H1 (cell line): ENCODE results near the gene ANGPTL2. TPM values are rescaled to one million over a fixed set of nuclear protein-coding genes. Genes with fewer than 3 reads are reported as not detected.
A peak's percentile ranks its signal among the peaks of the same experiment; 100 is the strongest.

Experiments
- CTCF ChIA-PET: fragments of 300-600 bp; sonication (Branson Sonifier 250); formaldehyde crosslinking; loops from one replicate; lab custom pipeline; 2021; ENCODE audit not compliant: partially characterized antibody; lab: Charles Lee
- POLR2A ChIA-PET: fragments of 300-600 bp; sonication (Branson Sonifier 250); formaldehyde crosslinking; loops from one replicate; lab custom pipeline; 2021; ENCODE audit warnings: inconsistent platforms; ENCODE audit not compliant: partially characterized antibody; lab: Charles Lee
- DNase-seq, 2 experiments: peaks; one replicate each; pipeline versions ENCODE4 v3.0.0 to v3.0.0-alpha.2; 2010 to 2022; ENCODE audit warnings: low spot score in 2 of 2, low read depth in 1 of 2, mixed read lengths in 1 of 2
- FAIRE-seq: peaks from 2 replicates; lab custom pipeline; 2011; peaks lifted over from hg19 to GRCh38; lab: Jason Lieb, UNC
- H2AFZ ChIP-seq: 2 replicates; pipeline ENCODE4 v1.8.1; 2012; ENCODE audit warnings: low read length, inconsistent platforms
- H2AK5ac ChIP-seq: 2 replicates; pipeline ENCODE4 v1.6.1; 2013; ENCODE audit warnings: low read depth, low read length
- H2BK120ac ChIP-seq: replicated peaks from 2 replicates; pipeline ENCODE3; 2013; ENCODE audit warnings: low read depth, low read length, inconsistent platforms
- H2BK12ac ChIP-seq: 2 replicates; pipeline ENCODE4 v1.6.1; 2013; ENCODE audit warnings: low read depth, low read length
- H2BK15ac ChIP-seq: 2 replicates; pipeline ENCODE4 v1.6.1; 2013; ENCODE audit warnings: low read length
- H2BK20ac ChIP-seq: 2 replicates; pipeline ENCODE4 v1.6.1; 2013; ENCODE audit warnings: low read length
- H2BK5ac ChIP-seq: 2 replicates; pipeline ENCODE4 v1.6.1; 2013; ENCODE audit warnings: low read depth, low read length
- H3K14ac ChIP-seq: 2 replicates; pipeline ENCODE4 v1.6.1; 2013; ENCODE audit warnings: inconsistent platforms; ENCODE audit not compliant: insufficient read length
- H3K18ac ChIP-seq: 2 replicates; pipeline ENCODE4 v1.6.1; 2013; ENCODE audit warnings: low read length; ENCODE audit errors: extremely low read depth
- H3K23ac ChIP-seq: 2 replicates; pipeline ENCODE4 v1.6.1; 2013; ENCODE audit warnings: inconsistent platforms; ENCODE audit not compliant: insufficient read length
- H3K23me2 ChIP-seq: 2 replicates; pipeline ENCODE4 v1.6.1; 2013; ENCODE audit warnings: low read depth, low read length
- H3K27ac ChIP-seq: 2 replicates; pipeline ENCODE4 v1.6.1; 2011; ENCODE audit warnings: low read depth, low read length, inconsistent platforms
- H3K27me3 ChIP-seq, 4 experiments: replicated peaks in 1 of 4; 1 replicate in 1 of 4; 2 replicates in 3 of 4; pipeline versions ENCODE4 v1.6.1 to v1.8.1; 2011 to 2013; ENCODE audit warnings: low read length in 3 of 4, mild to moderate bottlenecking in 3 of 4, inconsistent platforms in 2 of 4, mixed read lengths in 2 of 4, moderate library complexity in 1 of 4; ENCODE audit not compliant: control insufficient read depth in 3 of 4, insufficient read depth in 3 of 4; ENCODE audit errors: extremely low read depth in 1 of 4
- H3K36me3 ChIP-seq, 4 experiments: 2 replicates each; pipeline versions ENCODE4 v1.6.1 to v1.8.1; 2011 to 2013; ENCODE audit warnings: mild to moderate bottlenecking in 4 of 4, low read length in 3 of 4, moderate library complexity in 2 of 4, control low read depth in 1 of 4, inconsistent platforms in 1 of 4; ENCODE audit not compliant: insufficient read depth in 4 of 4, control insufficient read depth in 2 of 4
- H3K4ac ChIP-seq: replicated peaks from 2 replicates; pipeline ENCODE3; 2013; ENCODE audit warnings: low read length, low read depth, mixed read lengths, inconsistent platforms; ENCODE audit not compliant: insufficient read length
- H3K4me1 ChIP-seq, 4 experiments: replicated peaks in 1 of 4; 1 replicate in 1 of 4; 2 replicates in 3 of 4; pipeline versions ENCODE4 v1.6.1 to v1.8.1; 2011 to 2013; ENCODE audit warnings: low read length in 3 of 4, inconsistent platforms in 2 of 4, mixed read lengths in 1 of 4; ENCODE audit not compliant: insufficient read depth in 4 of 4, control insufficient read depth in 3 of 4
- H3K4me2 ChIP-seq, 2 experiments: 2 replicates each; pipeline versions ENCODE4 v1.6.1 to v1.8.1; 2011 to 2013; ENCODE audit warnings: low read depth in 2 of 2, low read length in 2 of 2, control low read depth in 1 of 2, inconsistent platforms in 1 of 2, mild to moderate bottlenecking in 1 of 2; ENCODE audit not compliant: insufficient read depth in 1 of 2
- H3K4me3 ChIP-seq, 4 experiments: fragments of 200-600, 300-600 bp in 1 of 4; sonication (generic), shearing (Covaris generic), sonication (Bioruptor Twin) in 1 of 4; 2 replicates each; pipeline versions ENCODE4 v1.5.1 to v1.8.1; 2011 to 2016; ENCODE audit warnings: low read length in 4 of 4, low read depth in 3 of 4, control low read depth in 2 of 4, inconsistent platforms in 2 of 4, mild to moderate bottlenecking in 2 of 4, mixed read lengths in 1 of 4, moderate library complexity in 1 of 4; ENCODE audit not compliant: insufficient read depth in 2 of 4; ENCODE audit errors: extremely low read depth in 1 of 4
- H3K56ac ChIP-seq: replicated peaks from 2 replicates; pipeline ENCODE3; 2013; ENCODE audit warnings: low read depth, mild to moderate bottlenecking, mixed read lengths, low read length, inconsistent platforms; ENCODE audit not compliant: insufficient read length
- H3K79me1 ChIP-seq: 2 replicates; pipeline ENCODE4 v1.6.1; 2013; ENCODE audit warnings: low read depth, low read length, control low read depth
- H3K79me2 ChIP-seq, 2 experiments: 2 replicates each; pipeline versions ENCODE4 v1.6.1 to v1.8.1; 2012 to 2013; ENCODE audit warnings: low read length in 2 of 2, mild to moderate bottlenecking in 2 of 2, inconsistent platforms in 1 of 2; ENCODE audit not compliant: insufficient read depth in 2 of 2, control insufficient read depth in 1 of 2
- H3K9ac ChIP-seq, 4 experiments: replicated peaks in 1 of 4; 1 replicate in 1 of 4; 2 replicates in 3 of 4; pipeline versions ENCODE4 v1.6.1 to v1.8.1; 2011 to 2013; ENCODE audit warnings: low read depth in 3 of 4, low read length in 3 of 4, control low read depth in 2 of 4, mild to moderate bottlenecking in 2 of 4, moderate library complexity in 2 of 4, inconsistent platforms in 1 of 4; ENCODE audit errors: extremely low read depth in 1 of 4
- H3K9me3 ChIP-seq, 2 experiments: 2 replicates each; pipeline versions ENCODE4 v1.6.1 to v1.8.1; 2012 to 2013; ENCODE audit warnings: mild to moderate bottlenecking in 2 of 2, moderate library complexity in 2 of 2, control low read depth in 1 of 2, inconsistent platforms in 1 of 2, low read depth in 1 of 2, low read length in 1 of 2, mixed read lengths in 1 of 2; ENCODE audit not compliant: insufficient read depth in 2 of 2
- H4K20me1 ChIP-seq, 2 experiments: replicated peaks in 1 of 2; 2 replicates each; pipeline versions ENCODE3 to v1.8.1; 2011 to 2013; ENCODE audit warnings: inconsistent platforms in 2 of 2, low read length in 2 of 2, mild to moderate bottlenecking in 1 of 2; ENCODE audit not compliant: insufficient read depth in 2 of 2, control insufficient read depth in 1 of 2
- H4K5ac ChIP-seq: 2 replicates; pipeline ENCODE4 v1.6.1; 2013; ENCODE audit warnings: low read length, low read depth, mixed read lengths, inconsistent platforms; ENCODE audit not compliant: insufficient read length
- H4K8ac ChIP-seq: 2 replicates; pipeline ENCODE4 v1.8.0; 2013; ENCODE audit warnings: mild to moderate bottlenecking, moderate library complexity, low read length, inconsistent platforms; ENCODE audit not compliant: insufficient read depth; ENCODE audit errors: extremely low read depth
- H4K91ac ChIP-seq: replicated peaks from 2 replicates; pipeline ENCODE3; 2013; ENCODE audit warnings: low read length, mixed read lengths, inconsistent platforms; ENCODE audit not compliant: insufficient read length
- GABPA ChIP-seq: IDR thresholded peaks from 2 replicates; pipeline ENCODE4 v1.6.1; 2011; ENCODE audit warnings: mild to moderate bottlenecking, low read length, moderate library complexity, borderline replicate concordance; ENCODE audit not compliant: insufficient read depth
- WGBS, 2 experiments: shearing (Covaris generic) in 1 of 2; methylation state at CpG; one replicate each; pipeline versions ENCODE4 v1.1.6 to v1.1.7; 2013 to 2015; ENCODE audit warnings: low lambda C conversion rate in 2 of 2, mixed read lengths in 2 of 2, inconsistent platforms in 1 of 2, low coverage in 1 of 2, missing lambda C conversion rate in 1 of 2; ENCODE audit not compliant: insufficient replicate concordance in 2 of 2, insufficient coverage in 1 of 2, insufficient read length in 1 of 2; ENCODE audit errors: extremely low coverage in 1 of 2, missing lambda C conversion rate in 1 of 2; 5-methylcytosine and 5-hydroxymethylcytosine counted together
- polyA plus RNA-seq, 7 experiments: library from polyadenylated mRNA; depleted of rRNA in 3 of 7; stranded (reverse) in 5 of 7; unstranded in 2 of 7; fragments of >200 nt in 5 of 7; fragments of 200-250 nt in 2 of 7; gene quantifications; 1 replicate in 5 of 7; 2 replicates in 1 of 7; 4 replicates in 1 of 7; pipeline versions ENCODE4 v1.2.1 to v1.2.3, GENCODE V29; 2011 to 2013; ENCODE audit warnings: missing spikeins in 2 of 7, mixed read lengths in 2 of 7
- total RNA-seq: library from RNA; stranded (reverse); fragmentation: NEBNext Ultra II Directional; extraction: Animal tissue kit (Norgen Biotek cat#: 25700); gene quantifications from 2 replicates; pipeline ENCODE4 v1.2.1, GENCODE V29; 2021

The ANGPTL2 gene
- total and polyA plus RNA-seq, 2 of the 8 experiments (the other 6 are each of a cell fraction or from before 2014, with no cell fraction given): 9.0 to 10.6 TPM

DNA sequence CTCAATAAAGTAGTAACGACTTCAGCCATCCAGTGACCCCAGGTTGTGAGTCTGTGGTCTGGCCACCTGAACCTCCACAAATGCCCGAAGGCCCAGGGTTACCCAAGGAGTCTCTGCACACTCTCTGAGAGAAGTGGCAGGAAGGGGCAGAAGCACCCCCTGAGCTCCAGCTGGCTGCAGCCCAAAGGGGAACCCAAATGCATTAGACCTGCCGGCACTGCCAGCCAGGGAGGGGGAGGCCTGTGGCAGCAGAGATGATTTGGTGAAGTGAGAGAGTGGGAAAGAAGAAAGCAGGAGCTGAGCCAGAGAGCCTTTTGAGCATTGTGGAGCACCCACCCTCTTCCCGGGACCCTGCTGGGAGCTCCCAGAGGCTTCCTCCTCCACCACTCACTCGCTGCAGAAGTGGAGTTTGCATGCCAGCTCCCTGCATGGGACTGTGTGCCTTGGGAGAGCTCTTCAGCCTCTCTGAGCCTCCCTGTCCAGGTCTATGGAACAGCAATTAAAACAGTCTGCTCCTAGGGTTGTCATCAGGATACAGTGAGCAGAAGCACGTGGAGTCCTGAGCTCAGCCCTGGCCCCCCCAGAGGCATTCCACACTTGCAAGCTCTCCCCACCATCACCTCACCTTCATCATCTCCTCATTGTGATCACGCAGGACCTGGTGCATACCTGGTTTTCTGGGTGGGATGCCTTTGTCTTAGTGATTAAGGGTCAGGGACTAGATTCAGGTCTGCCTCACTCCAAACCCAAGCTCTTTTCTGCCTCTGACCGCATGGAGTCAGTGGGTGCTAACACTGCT, 13.8 kb upstream of the ANGPTL2 start:
- H3K27me3 ChIP-seq: no peaks in the 10 kb centered on the region; a peak in 2 of 7 replicates
- 83% methylated on average over 8 of the region's 8 CpGs; no CpG with 5 or more reads in 1 of the 2 experiments for WGBS, 2 experiments
- H3K23me2 ChIP-seq: no peaks in the 10 kb centered on the region
- no peak overlapping the region for H3K9ac ChIP-seq
- ChIA-PET POLR2A (interaction anchor here (1.1 to 2.1 kb wide), 2 partner anchors 13 to 23 kb away, joined by 4 to 7 read pairs; no protein-coding TSS in a partner anchor), CTCF (interaction anchor here (0.6 to 2.4 kb wide), 11 partner anchors 10 to 354 kb away, joined by 3 to 8 read pairs (median 4); no protein-coding TSS in a partner anchor)
- H4K91ac ChIP-seq: no peak overlapping the region
- TF ChIP-seq GABPA: no peak
- H3K79me1 ChIP-seq: no peaks in the 10 kb centered on the region
- no peaks in the 10 kb centered on the region for H3K79me2 ChIP-seq
- H3K4me1 ChIP-seq: peaks cover 7 to 15% (median 11%) of the 10 kb centered on the region in 4 experiments
- DNase-seq: no peak
- peaks cover 0 to 3% of the 10 kb centered on the region in 2 experiments for H4K20me1 ChIP-seq
- no peak overlapping the region for H4K5ac ChIP-seq
- H2BK120ac ChIP-seq: no peak overlapping the region
- H3K9me3 ChIP-seq: no peaks in the 10 kb centered on the region
- no peak overlapping the region for H2BK12ac ChIP-seq
- no peak overlapping the region for H3K56ac ChIP-seq
- H2AFZ ChIP-seq: no peak overlapping the region
- no peak overlapping the region for H3K14ac ChIP-seq
- no peak overlapping the region for H2BK20ac ChIP-seq
- no peak overlapping the region for H3K4me3 ChIP-seq
- H2AK5ac ChIP-seq: no peak overlapping the region
- H2BK5ac ChIP-seq: no peak overlapping the region
- H4K8ac ChIP-seq: peak overlapping the region; percentile 60; the same call in 1 of the 2 replicates
- no peak overlapping the region for H3K4me2 ChIP-seq
- no peak overlapping the region for H3K27ac ChIP-seq
- 0 out of 2 replicates have a peak overlapping the region, but pooled peaks have one; percentile 8 for H2BK15ac ChIP-seq
- no peak for FAIRE-seq
- no peaks in the 10 kb centered on the region for H3K36me3 ChIP-seq
- H3K4ac ChIP-seq: no peak overlapping the region
- H3K18ac ChIP-seq: no peak overlapping the region
- H3K23ac ChIP-seq: no peak overlapping the region
